Neural cell (in vitro differentiated cells): ENCODE results near the gene FRMD1. TPM values are rescaled to one million over a fixed set of nuclear protein-coding genes. Genes with fewer than 3 reads are reported as not detected.

ENCODE experiments used
- H2AFZ ChIP-seq: fragments of 200-600, 300-800 bp; sonication (generic), shearing (Covaris generic); 2 replicates; pipeline ENCODE4 v1.6.0; 2014; ENCODE audit warnings: low read depth, mild to moderate bottlenecking, antibody characterized with exemption, low read length, moderate library complexity
- H3F3A ChIP-seq: fragments of 200-600 bp; shearing (Covaris generic); 2 replicates; pipeline ENCODE4 v1.6.1; 2016; ENCODE audit warnings: mild to moderate bottlenecking, moderate library complexity, mixed read lengths, antibody characterized with exemption, low read length; ENCODE audit not compliant: insufficient read depth, poor library complexity, severe bottlenecking
- H3K27ac ChIP-seq: fragments of 200-600, 300-800 bp; sonication (generic), shearing (Covaris generic); 2 replicates; pipeline ENCODE4 v1.5.1; 2014; ENCODE audit warnings: mild to moderate bottlenecking, low read length, moderate library complexity
- H3K27me3 ChIP-seq: fragments of 300-800, 200-600 bp; sonication (generic), shearing (Covaris generic); 2 replicates; pipeline ENCODE4 v1.6.0; 2014; ENCODE audit warnings: mild to moderate bottlenecking, low read depth, low read length, moderate library complexity; ENCODE audit not compliant: insufficient read depth
- H3K36me3 ChIP-seq: fragments of 300-800, 200-600 bp; sonication (generic), shearing (Covaris generic); 2 replicates; pipeline ENCODE4 v1.5.1; 2014; ENCODE audit warnings: mild to moderate bottlenecking, antibody characterized with exemption, low read length, moderate library complexity; ENCODE audit not compliant: insufficient read depth
- H3K4me2 ChIP-seq: fragments of 300-800, 200-600 bp; sonication (generic), shearing (Covaris generic); 2 replicates; pipeline ENCODE4 v1.6.0; 2014; ENCODE audit warnings: mild to moderate bottlenecking, low read length
- H3K4me3 ChIP-seq: fragments of 300-800, 200-600 bp; sonication (generic), shearing (Covaris generic); 2 replicates; pipeline ENCODE4 v1.5.1; 2014; ENCODE audit warnings: mild to moderate bottlenecking, low read length, moderate library complexity
- H3K79me2 ChIP-seq: fragments of 200-600 bp; shearing (Covaris generic); replicated peaks from 2 replicates; pipeline ENCODE4 v1.6.0; 2014; ENCODE audit warnings: mild to moderate bottlenecking, low read length, moderate library complexity; ENCODE audit not compliant: insufficient read depth
- H3K9ac ChIP-seq: fragments of 300-800, 200-600 bp; sonication (generic), shearing (Covaris generic); 2 replicates; pipeline ENCODE4 v1.6.1; 2016; ENCODE audit warnings: mild to moderate bottlenecking, low read length, mixed read lengths
- H3K9me2 ChIP-seq: fragments of 200-600 bp; shearing (Covaris generic); 2 replicates; pipeline ENCODE4 v1.6.1; 2016; ENCODE audit warnings: mild to moderate bottlenecking, low read length, mixed read lengths; ENCODE audit not compliant: insufficient read depth
- H3K9me3 ChIP-seq: fragments of 200-600, 300-800 bp; sonication (generic), shearing (Covaris generic); 2 replicates; pipeline ENCODE4 v1.6.1; 2016; ENCODE audit warnings: mild to moderate bottlenecking, mixed run types, low read length, moderate library complexity, mixed read lengths
- H4K20me1 ChIP-seq: fragments of 200-600 bp; shearing (Covaris generic); 2 replicates; pipeline ENCODE4 v1.6.1; 2016; ENCODE audit warnings: mild to moderate bottlenecking, mixed run types; ENCODE audit not compliant: insufficient read depth
- EP300 ChIP-seq: fragments of 450-650 bp; conservative IDR thresholded peaks from 2 replicates; pipeline ENCODE4 v1.6.1; 2014; ENCODE audit warnings: antibody characterized with exemption, mild to moderate bottlenecking, moderate library complexity; ENCODE audit not compliant: poor library complexity, severe bottlenecking
- EZH2 ChIP-seq: fragments of 200-600, 300-800 bp; shearing (Covaris generic), sonication (generic); IDR thresholded peaks from 2 replicates; pipeline ENCODE4 v1.6.1; 2014; ENCODE audit warnings: antibody characterized with exemption, low read length, borderline replicate concordance, mild to moderate bottlenecking; ENCODE audit not compliant: insufficient read depth, poor library complexity, severe bottlenecking
- MXI1 ChIP-seq: fragments of 450-650 bp; conservative IDR thresholded peaks from 2 replicates; pipeline ENCODE4 v1.6.1; 2014; ENCODE audit warnings: antibody characterized with exemption, mild to moderate bottlenecking; ENCODE audit not compliant: poor library complexity, severe bottlenecking
- POLR2AphosphoS5 ChIP-seq: IDR thresholded peaks from 2 replicates; pipeline ENCODE4 v1.6.1; 2012
- RAD21 ChIP-seq: fragments of 450-650 bp; conservative IDR thresholded peaks from 2 replicates; pipeline ENCODE4 v1.6.1; 2014; ENCODE audit warnings: antibody characterized with exemption, mild to moderate bottlenecking, moderate library complexity
- REST ChIP-seq: IDR thresholded peaks from 2 replicates; pipeline ENCODE4 v1.6.1; 2012; ENCODE audit warnings: borderline replicate concordance
- SMC3 ChIP-seq: fragments of 450-650 bp; conservative IDR thresholded peaks from 2 replicates; pipeline ENCODE4 v1.6.1; 2014; ENCODE audit warnings: antibody characterized with exemption, mild to moderate bottlenecking, moderate library complexity; ENCODE audit not compliant: poor library complexity
- TAF1 ChIP-seq: IDR thresholded peaks from 2 replicates; pipeline ENCODE4 v1.6.1; 2012; ENCODE audit warnings: low read depth
- polyA plus RNA-seq: library from polyadenylated mRNA; depleted of rRNA; stranded (reverse); fragments of >200 nt; gene quantifications from 2 replicates; pipeline ENCODE4 v1.2.3, GENCODE V29; 2014

FRMD1 gene
- polyA plus RNA-seq, 1 donor from 2014 or later: not detected

DNA sequence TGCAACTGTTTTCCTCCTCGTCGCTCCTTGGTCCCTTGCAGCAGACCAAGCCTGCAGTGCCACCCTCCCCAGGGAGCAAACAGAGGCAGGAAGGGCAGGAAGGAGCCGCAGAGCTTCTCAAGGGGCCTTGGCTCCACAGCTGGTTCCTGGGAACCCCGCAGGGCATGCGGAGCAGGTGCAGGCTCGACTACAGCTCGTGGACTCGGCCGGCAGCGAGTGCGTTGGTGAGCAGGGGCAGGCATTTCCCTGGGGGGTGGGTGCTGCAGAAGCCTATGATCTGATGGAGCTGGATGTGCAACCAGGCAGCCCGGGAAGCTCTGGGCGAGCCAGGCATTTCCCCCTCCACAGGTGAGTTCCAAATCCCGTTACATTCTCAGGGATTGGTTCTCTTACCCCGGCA, 37.1 kb downstream of the FRMD1 start:
- H3K9me2 ChIP-seq: no peaks in the 10 kb centered on the region
- H3K79me2 ChIP-seq: no peaks in the 10 kb centered on the region

DNA sequence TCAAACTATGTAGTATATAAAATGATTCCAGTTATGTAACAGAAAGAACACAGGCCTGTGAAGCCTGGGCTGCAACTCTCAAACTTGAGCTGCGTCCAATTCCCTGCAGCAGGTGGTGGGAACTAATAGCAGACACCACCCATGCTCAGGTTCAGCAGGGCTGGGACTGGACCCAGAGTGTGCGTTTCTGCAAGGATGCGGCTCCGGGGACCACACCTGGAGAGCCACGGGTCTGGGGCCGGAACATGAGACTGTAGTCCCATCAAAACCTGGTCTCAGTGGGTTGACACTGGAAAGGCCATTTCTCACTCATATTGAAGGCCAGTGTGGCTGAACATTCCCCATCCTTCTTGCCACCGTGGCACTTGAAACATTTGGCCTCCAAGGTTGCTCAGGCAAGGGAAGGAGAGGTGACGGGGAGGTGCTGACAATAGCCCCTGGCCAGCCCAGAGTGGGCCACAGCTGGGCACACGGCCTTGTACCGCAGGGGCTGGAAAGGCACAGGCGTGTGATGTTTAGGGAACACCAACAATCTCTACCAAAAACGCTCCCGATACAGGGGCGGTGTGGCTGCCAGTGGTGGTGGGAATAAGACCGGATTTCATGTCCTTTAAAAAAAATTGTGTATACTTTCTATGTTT, 38.0 kb downstream of the FRMD1 start:
- no peak overlapping the region for H3K4me2 ChIP-seq
- TF ChIP-seq RAD21: no peak
- TF ChIP-seq TAF1: no peak
- TF ChIP-seq POLR2AphosphoS5: no peak
- TF ChIP-seq MXI1: no peak
- TF ChIP-seq SMC3: no peak
- TF ChIP-seq EP300: no peak
- no peak overlapping the region for H2AFZ ChIP-seq
- peaks cover 12% of the 10 kb centered on the region for H3K9me3 ChIP-seq
- no peaks in the 10 kb centered on the region for H4K20me1 ChIP-seq
- no peaks in the 10 kb centered on the region for H3F3A ChIP-seq
- H3K36me3 ChIP-seq: no peaks in the 10 kb centered on the region
- no peaks in the 10 kb centered on the region for H3K79me2 ChIP-seq
- H3K27ac ChIP-seq: no peak overlapping the region
- no peaks in the 10 kb centered on the region for H3K27me3 ChIP-seq
- H3K9me2 ChIP-seq: no peaks in the 10 kb centered on the region
- no peak overlapping the region for H3K4me3 ChIP-seq
- no peak overlapping the region for H3K9ac ChIP-seq

More for the DNA sequence above, 37.1 kb downstream of the FRMD1 start:
- TF ChIP-seq EZH2 (no peak), MXI1 (no peak), TAF1 (no peak), EP300 (no peak), REST (no peak)
- Histone ChIP-seq H3K4me3 (no peak overlapping the region), H3K9me3 (peaks cover 12% of the 10 kb centered on the region), H3K4me2 (no peak overlapping the region), H3F3A (no peaks in the 10 kb centered on the region), H4K20me1 (no peaks in the 10 kb centered on the region), H3K36me3 (no peaks in the 10 kb centered on the region), H3K9ac (no peak overlapping the region), H3K27ac (no peak overlapping the region), H3K27me3 (no peaks in the 10 kb centered on the region), H2AFZ (no peak overlapping the region)

GRCh38 chr6:168039849-168040248, 39.2 kb downstream of the FRMD1 start:
- H4K20me1 ChIP-seq: no peaks in the 10 kb centered on the region
- no peak overlapping the region for H3K4me3 ChIP-seq
- no peaks in the 10 kb centered on the region for H3F3A ChIP-seq
- H3K36me3 ChIP-seq: no peaks in the 10 kb centered on the region
- TF ChIP-seq POLR2AphosphoS5 (no peak), EP300 (no peak), TAF1 (no peak)
- H3K9me3 ChIP-seq: peaks cover 12% of the 10 kb centered on the region
- H3K4me2 ChIP-seq: no peak overlapping the region
- no peaks in the 10 kb centered on the region for H3K27me3 ChIP-seq
- no peaks in the 10 kb centered on the region for H3K9me2 ChIP-seq
- H2AFZ ChIP-seq: no peak overlapping the region
- H3K9ac ChIP-seq: no peak overlapping the region
- H3K27ac ChIP-seq: no peak overlapping the region
- no peaks in the 10 kb centered on the region for H3K79me2 ChIP-seq
